Astrocyte (in vitro differentiated cells and primary cell): ENCODE measurements around the gene CTSK. TPM values are rescaled to one million over a fixed set of nuclear protein-coding genes. Genes with fewer than 3 reads are reported as not detected.

Experiments used
- DNase-seq: peaks from one replicate; pipeline ENCODE4 v3.0.0-alpha.2; 2010; ENCODE audit warnings: low read depth
- FAIRE-seq: peaks from 2 replicates; lab custom pipeline; 2011; peaks lifted over from hg19 to GRCh38; lab: Jason Lieb, UNC
- H2AFZ ChIP-seq: 2 replicates; pipeline ENCODE4 v1.6.0; 2012; ENCODE audit warnings: low read depth, low read length, inconsistent platforms
- H3K27ac ChIP-seq: 2 replicates; pipeline ENCODE4 v1.5.1; 2011; ENCODE audit warnings: low read depth, low read length, inconsistent platforms
- H3K27me3 ChIP-seq: 2 replicates; pipeline ENCODE4 v1.6.0; 2011; ENCODE audit warnings: low read length, inconsistent platforms; ENCODE audit not compliant: insufficient read depth
- H3K36me3 ChIP-seq: 2 replicates; pipeline ENCODE4 v1.5.1; 2011; ENCODE audit warnings: low read length, inconsistent platforms; ENCODE audit not compliant: insufficient read depth
- H3K4me1 ChIP-seq: 2 replicates; pipeline ENCODE4 v1.5.1; 2011; ENCODE audit warnings: low read length, inconsistent platforms; ENCODE audit not compliant: insufficient read depth
- H3K4me2 ChIP-seq: 2 replicates; pipeline ENCODE4 v1.6.0; 2012; ENCODE audit warnings: low read length, inconsistent platforms
- H3K4me3 ChIP-seq: 2 replicates; pipeline ENCODE4 v1.5.1; 2011; ENCODE audit warnings: low read depth, mild to moderate bottlenecking, low read length, inconsistent platforms; ENCODE audit not compliant: insufficient read depth
- H3K79me2 ChIP-seq: 2 replicates; pipeline ENCODE4 v1.6.0; 2012; ENCODE audit warnings: mild to moderate bottlenecking, low read length, inconsistent platforms; ENCODE audit not compliant: insufficient read depth
- H3K9ac ChIP-seq: 2 replicates; pipeline ENCODE4 v1.6.0; 2012; ENCODE audit warnings: mild to moderate bottlenecking, low read length, inconsistent platforms
- H3K9me3 ChIP-seq: 2 replicates; pipeline ENCODE4 v1.5.1; 2012; ENCODE audit warnings: low read depth, mild to moderate bottlenecking, low read length, inconsistent platforms; ENCODE audit not compliant: insufficient read depth
- H4K20me1 ChIP-seq: 2 replicates; pipeline ENCODE4 v1.6.0; 2012; ENCODE audit warnings: low read length, inconsistent platforms; ENCODE audit not compliant: insufficient read depth
- H3K27ac Mint-ChIP-seq: one replicate; pipeline ENCODE4 v1.8.0; 2021; ENCODE audit warnings: mild to moderate bottlenecking, mixed read lengths; ENCODE audit not compliant: unreplicated experiment
- H3K27me3 Mint-ChIP-seq: one replicate; pipeline ENCODE4 v1.8.0; 2021; ENCODE audit warnings: low read depth, mixed read lengths; ENCODE audit not compliant: unreplicated experiment
- H3K36me3 Mint-ChIP-seq: one replicate; pipeline ENCODE4 v1.8.0; 2021; ENCODE audit warnings: low read depth, mixed read lengths; ENCODE audit not compliant: unreplicated experiment
- H3K4me1 Mint-ChIP-seq: one replicate; pipeline ENCODE4 v1.8.0; 2021; ENCODE audit warnings: low read depth, mixed read lengths; ENCODE audit not compliant: unreplicated experiment
- H3K4me3 Mint-ChIP-seq: one replicate; pipeline ENCODE4 v1.8.0; 2021; ENCODE audit warnings: mild to moderate bottlenecking, moderate library complexity, mixed read lengths; ENCODE audit not compliant: unreplicated experiment
- H3K9me3 Mint-ChIP-seq: one replicate; pipeline ENCODE4 v1.8.0; 2021; ENCODE audit warnings: mild to moderate bottlenecking, mixed read lengths; ENCODE audit not compliant: unreplicated experiment
- EZH2 ChIP-seq: IDR thresholded peaks from 2 replicates; pipeline ENCODE4 v1.6.1; 2012; ENCODE audit warnings: mild to moderate bottlenecking, low read length, inconsistent platforms; ENCODE audit not compliant: insufficient read depth
- total RNA-seq: library from RNA; stranded (reverse); gene quantifications from 2 replicates; pipeline ENCODE4 v1.2.1, GENCODE V29; 2021
- TF ChIP-seq, protein P1 (sequence below): IDR thresholded peaks from 2 replicates; pipeline ENCODE4 v1.5.1; 2011; ENCODE audit warnings: low read depth, mild to moderate bottlenecking, inconsistent platforms, low read length, moderate library complexity; ENCODE audit not compliant: insufficient read depth

Gene CTSK
- total RNA-seq, 1 donor from 2014 or later, result 3.9 TPM

DNA sequence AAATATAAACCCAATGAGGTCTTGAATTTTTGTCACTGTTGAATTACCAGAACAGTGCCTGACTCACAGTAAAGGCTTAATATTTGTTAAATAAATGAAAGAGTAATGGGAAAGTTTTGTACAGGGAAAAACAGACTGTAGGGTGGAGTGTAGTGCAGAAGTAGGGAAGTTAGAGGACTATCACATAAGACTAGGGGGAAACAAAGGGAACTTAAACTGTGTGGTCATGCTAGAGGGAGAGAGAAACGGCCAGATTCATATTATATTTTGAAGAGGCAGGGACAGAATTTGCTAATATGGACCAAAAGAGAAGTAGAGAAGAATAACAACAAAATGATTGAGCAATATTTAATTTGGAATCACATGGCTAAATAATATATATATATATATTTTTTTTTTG lies 14.8 kb downstream of the CTSK start:
- FAIRE-seq (no peak), DNase-seq (no peak)
- Histone ChIP-seq H3K9me3 (no peaks in the 10 kb centered on the region), H3K36me3 (peaks cover 12% of the 10 kb centered on the region), H4K20me1 (no peaks in the 10 kb centered on the region), H2AFZ (no peak overlapping the region), H3K9ac (no peak overlapping the region), H3K27me3 (no peaks in the 10 kb centered on the region), H3K4me2 (no peak overlapping the region), H3K79me2 (no peaks in the 10 kb centered on the region), H3K4me3 (no peak overlapping the region), H3K27ac (no peak overlapping the region), H3K4me1 (no peaks in the 10 kb centered on the region)
- Mint-ChIP-seq H3K27me3 (peaks cover 2% of the 10 kb centered on the region), H3K4me3 (no peak overlapping the region), H3K4me1 (no peaks in the 10 kb centered on the region), H3K27ac (no peak overlapping the region), H3K9me3 (no peaks in the 10 kb centered on the region), H3K36me3 (peaks cover 17% of the 10 kb centered on the region)
- no peak for TF ChIP-seq EZH2
- TF ChIP-seq, protein P1, sequence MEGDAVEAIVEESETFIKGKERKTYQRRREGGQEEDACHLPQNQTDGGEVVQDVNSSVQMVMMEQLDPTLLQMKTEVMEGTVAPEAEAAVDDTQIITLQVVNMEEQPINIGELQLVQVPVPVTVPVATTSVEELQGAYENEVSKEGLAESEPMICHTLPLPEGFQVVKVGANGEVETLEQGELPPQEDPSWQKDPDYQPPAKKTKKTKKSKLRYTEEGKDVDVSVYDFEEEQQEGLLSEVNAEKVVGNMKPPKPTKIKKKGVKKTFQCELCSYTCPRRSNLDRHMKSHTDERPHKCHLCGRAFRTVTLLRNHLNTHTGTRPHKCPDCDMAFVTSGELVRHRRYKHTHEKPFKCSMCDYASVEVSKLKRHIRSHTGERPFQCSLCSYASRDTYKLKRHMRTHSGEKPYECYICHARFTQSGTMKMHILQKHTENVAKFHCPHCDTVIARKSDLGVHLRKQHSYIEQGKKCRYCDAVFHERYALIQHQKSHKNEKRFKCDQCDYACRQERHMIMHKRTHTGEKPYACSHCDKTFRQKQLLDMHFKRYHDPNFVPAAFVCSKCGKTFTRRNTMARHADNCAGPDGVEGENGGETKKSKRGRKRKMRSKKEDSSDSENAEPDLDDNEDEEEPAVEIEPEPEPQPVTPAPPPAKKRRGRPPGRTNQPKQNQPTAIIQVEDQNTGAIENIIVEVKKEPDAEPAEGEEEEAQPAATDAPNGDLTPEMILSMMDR, result no peak

DNA sequence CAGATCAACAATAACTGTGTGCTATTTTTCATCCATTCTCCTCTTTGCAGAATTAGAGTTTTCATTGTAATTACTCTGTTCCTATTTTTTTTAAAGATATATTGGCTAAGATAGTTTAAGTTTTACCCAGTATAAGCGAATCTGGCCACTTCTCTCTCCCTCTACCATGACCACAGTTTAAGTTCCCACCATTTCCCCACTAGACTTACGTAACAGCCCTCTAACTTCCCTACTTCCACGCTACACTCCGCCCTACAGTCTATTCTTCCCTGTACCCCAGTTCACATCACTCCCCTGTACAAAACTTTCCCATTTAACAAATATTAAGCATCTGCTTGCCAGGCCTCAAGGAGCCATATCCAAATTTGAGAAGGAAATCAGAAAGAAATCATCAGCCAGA lies 16.5 kb downstream of the CTSK start:
- Histone ChIP-seq H3K36me3 (peaks cover 7% of the 10 kb centered on the region), H3K4me3 (no peak overlapping the region), H3K9ac (no peak overlapping the region), H3K9me3 (no peaks in the 10 kb centered on the region), H3K4me1 (no peaks in the 10 kb centered on the region), H3K79me2 (no peaks in the 10 kb centered on the region), H4K20me1 (no peaks in the 10 kb centered on the region), H3K4me2 (no peak overlapping the region), H3K27ac (no peak overlapping the region), H2AFZ (no peak overlapping the region), H3K27me3 (no peaks in the 10 kb centered on the region)
- Mint-ChIP-seq H3K9me3 (no peaks in the 10 kb centered on the region), H3K36me3 (peaks cover 7% of the 10 kb centered on the region), H3K4me1 (no peaks in the 10 kb centered on the region), H3K27ac (no peak overlapping the region), H3K4me3 (no peak overlapping the region), H3K27me3 (peaks cover 2% of the 10 kb centered on the region)
- DNase-seq, result no peak
- TF ChIP-seq, protein P1, result no peak
- no peak for TF ChIP-seq EZH2
- FAIRE-seq, result no peak

DNA sequence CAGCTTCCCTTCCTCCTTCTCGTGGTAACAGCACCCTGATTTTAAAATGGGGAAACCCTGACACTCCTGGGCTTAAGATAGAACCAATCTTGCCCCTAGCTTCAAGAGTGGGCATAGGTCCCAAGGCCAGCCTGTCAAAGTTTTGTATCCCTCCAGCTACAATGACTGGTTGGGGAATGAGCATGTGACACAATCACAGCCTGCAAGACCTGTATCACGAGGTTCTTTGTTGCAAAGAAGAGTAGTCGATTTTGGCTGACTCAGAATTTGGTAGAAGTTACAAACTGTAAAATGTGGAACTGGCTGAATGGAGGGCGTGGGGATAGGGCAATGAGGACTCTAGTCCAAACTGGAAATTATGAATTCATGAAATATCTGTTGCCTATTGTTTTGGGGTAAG lies 18.7 kb downstream of the CTSK start:
- no peaks in the 10 kb centered on the region for H3K4me1 Mint-ChIP-seq
- H3K27me3 Mint-ChIP-seq, result peaks cover 2% of the 10 kb centered on the region
- no peaks in the 10 kb centered on the region for H3K79me2 ChIP-seq
- no peak for TF ChIP-seq EZH2
- TF ChIP-seq, protein P1, result no peak
- H3K36me3 ChIP-seq, result no peaks in the 10 kb centered on the region
- no peak for FAIRE-seq
- no peaks in the 10 kb centered on the region for H3K9me3 ChIP-seq
- no peak overlapping the region for H3K4me3 ChIP-seq
- no peaks in the 10 kb centered on the region for H3K27me3 ChIP-seq
- H3K9ac ChIP-seq, result no peak overlapping the region
- no peak for DNase-seq
- H3K27ac Mint-ChIP-seq, result no peak overlapping the region
- no peak overlapping the region for H3K4me2 ChIP-seq
- no peak overlapping the region for H3K4me3 Mint-ChIP-seq
- H3K36me3 Mint-ChIP-seq, result peaks cover 1% of the 10 kb centered on the region
- H3K4me1 ChIP-seq, result no peaks in the 10 kb centered on the region
- H3K27ac ChIP-seq, result no peak overlapping the region
- no peaks in the 10 kb centered on the region for H4K20me1 ChIP-seq
- no peak overlapping the region for H2AFZ ChIP-seq
- H3K9me3 Mint-ChIP-seq, result no peaks in the 10 kb centered on the region
